GM18526 (cell line): ENCODE results near the gene CELF5.

Experiments used
- POLR2A ChIP-seq: IDR thresholded peaks from 3 replicates; pipeline ENCODE4 v1.6.1; 2011; ENCODE audit not compliant: insufficient read length; ENCODE audit errors: extremely low read depth

CELF5 gene

GRCh38 chr19:3309724-3310123, 85.3 kb downstream of the CELF5 start:
- no peak for TF ChIP-seq POLR2A

DNA sequence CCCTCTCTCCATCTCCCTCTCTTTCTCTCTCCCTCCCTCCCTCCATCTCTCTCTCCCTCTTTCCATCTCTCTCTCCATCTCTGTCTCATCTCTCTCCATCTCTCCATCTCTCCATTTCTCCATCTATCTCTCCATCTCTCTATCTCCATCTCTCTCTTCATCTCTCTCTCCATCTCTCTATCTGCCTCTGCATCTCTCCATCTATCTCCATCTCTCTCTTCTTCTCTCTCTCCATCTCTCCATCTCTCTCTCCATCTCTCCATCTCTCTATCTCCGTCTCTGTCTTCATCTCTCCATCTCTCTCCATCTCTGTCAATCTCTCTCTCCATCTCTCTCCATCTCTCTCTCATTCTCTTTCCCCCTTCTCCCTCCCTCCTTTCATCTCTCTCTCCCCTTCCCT, 85.8 kb downstream of the CELF5 start:
- no peak for TF ChIP-seq POLR2A

GRCh38 chr19:3310711-3311110, 86.2 kb downstream of the CELF5 start:
- TF ChIP-seq POLR2A, result no peak

- no peak for TF ChIP-seq POLR2A
Observed at GRCh38 chr19:3313199-3313575, 88.7 kb downstream of the CELF5 start.

DNA sequence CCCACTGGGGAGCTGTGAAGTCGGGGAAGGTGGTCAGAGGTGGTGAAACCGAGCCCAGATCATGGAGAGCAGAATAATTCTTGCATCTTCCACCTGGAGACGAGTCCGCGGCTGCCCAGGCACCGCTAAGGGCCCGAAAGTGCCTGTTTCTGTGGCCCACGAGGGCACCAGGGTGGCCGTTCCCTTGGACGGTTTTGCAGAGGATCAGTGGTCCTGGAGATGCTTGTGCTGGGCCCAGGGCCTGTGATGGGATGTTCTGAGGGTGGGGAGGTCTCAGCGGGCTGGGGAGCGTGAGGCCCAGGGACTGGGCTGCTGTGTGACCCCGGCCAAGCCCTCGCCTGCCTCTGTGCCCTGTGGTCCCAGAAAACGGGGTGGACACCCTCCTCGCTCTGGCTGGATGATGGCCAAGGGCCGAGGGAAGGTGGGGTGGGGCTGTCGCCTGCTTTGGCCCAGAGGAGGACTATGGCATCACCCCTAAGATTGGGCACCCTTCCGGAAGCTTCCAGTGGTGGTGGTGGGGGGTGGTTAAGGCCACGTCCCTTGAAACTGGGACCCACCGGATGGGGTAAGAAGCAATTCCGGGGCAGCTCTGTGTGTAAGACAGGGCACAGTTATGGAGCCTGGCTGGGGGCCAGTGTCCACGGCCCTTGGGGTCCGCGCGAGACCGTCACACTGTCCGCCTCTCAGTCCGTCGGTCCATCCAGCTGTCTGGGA, 90.7 kb downstream of the CELF5 start:
- TF ChIP-seq POLR2A, result no peak

DNA sequence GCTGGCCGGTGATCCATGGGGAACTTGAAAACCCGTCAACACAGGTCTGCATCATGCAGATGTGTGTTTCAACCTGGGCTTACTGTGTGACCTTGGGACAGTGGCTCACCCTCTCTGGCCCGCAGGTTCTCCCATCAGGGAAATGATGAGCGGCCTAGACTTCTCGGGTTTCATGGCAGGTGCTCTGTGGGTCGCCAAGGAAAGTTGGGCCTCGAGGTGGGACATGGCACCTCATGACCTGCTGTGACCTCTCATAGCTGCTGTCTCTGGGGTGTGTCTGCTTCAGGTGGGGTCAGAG, 91.2 kb downstream of the CELF5 start:
- no peak for TF ChIP-seq POLR2A

DNA sequence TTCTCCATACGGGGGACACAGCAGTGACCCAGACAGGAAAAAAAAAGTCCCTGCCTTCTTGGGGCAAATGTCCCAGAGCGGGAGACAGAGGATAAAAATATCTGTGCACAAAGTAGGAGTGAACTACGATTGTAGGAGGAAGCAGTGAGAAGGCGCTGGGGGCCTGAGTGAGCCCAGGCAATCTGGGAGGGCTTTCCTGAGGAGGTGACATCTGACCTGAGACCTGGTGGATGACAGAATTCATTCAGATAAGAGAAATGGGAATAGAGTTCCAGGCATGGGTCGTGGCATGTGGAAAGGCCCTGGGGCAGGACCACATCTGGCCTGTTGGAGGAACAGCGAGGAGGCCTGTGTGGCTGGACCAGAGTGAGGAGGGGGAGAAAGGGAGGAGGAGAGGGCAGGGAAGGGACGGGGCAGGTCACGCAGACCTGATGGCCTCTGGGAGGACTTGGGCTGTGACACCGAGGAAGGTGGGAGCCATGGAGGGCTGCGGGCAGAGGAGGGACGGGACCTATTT, 91.7 kb downstream of the CELF5 start:
- no peak for TF ChIP-seq POLR2A

- no peak for TF ChIP-seq POLR2A
Observed at GRCh38 chr19:3316659-3317207, 92.3 kb downstream of the CELF5 start.

DNA sequence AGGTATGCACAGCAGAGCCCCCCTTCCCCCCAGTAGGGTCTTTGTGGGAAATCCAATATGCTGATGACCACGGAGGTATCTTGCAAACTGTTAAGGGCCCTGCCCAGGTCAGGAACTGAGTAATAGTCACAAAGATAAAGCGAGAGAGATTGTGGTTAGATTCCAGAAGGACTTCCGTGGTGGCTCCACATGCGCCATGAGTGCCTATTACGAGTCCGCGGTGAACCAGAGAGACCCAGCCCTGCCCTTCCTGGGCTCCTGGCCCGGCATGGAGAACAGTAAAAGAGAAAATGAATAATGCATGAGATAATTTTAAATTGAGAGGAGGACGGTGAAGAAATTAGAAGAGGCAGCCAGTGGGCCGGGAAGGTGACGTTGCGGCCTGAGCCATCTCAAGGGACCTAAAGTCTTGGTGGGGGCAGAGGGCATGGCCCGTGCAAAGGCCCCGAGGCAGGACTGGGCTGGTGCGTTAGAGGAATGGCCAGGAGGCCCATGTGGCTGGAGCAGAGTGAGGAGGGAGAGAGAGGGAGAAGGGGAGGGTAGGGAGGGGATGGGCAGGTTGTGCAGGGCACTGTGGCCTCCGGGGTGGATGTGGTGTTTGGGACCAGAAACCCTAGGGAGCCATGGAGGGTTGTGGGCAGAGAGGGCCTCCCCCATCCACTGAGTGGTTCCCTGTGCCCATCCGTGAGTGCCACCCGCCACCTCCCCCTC, 95.3 kb downstream of the CELF5 start:
- TF ChIP-seq POLR2A, result no peak

DNA sequence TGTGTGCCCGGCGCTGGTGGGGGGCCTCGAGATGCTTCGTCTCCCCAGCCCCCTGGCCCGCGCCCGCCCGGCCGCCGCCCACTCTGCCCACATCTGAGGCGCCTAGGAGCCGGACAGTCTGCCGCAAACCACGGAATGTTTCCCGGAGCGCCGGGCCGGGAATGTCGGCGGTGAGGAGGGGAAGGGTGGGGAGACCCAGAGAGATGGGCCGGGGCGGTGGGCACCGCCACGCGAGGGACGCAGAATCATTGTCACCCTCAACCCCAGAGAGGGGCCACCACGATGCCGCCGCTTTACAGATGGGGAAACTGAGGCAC, 95.9 kb downstream of the CELF5 start:
- TF ChIP-seq POLR2A, result no peak

DNA sequence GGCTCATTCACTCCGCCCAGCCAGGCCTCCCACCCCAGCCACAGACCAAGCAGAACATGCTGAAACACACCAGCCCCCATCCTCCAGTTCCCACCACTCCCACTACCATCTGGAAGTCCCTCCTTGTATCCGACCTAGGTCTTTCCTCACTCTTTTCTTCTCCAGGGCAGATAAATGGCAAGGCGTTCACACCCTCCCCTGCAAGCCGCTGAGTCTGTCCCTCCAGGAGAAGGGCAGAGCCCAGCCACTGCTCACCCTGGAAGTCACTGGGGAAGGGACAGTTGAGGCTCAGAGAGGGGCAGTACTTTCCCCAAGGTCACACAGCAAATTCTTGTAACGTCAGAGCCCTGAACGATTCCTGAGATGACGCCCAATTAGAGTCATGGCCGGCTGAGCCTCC, 96.4 kb downstream of the CELF5 start:
- no peak for TF ChIP-seq POLR2A

GRCh38 chr19:3321696-3322095, 97.2 kb downstream of the CELF5 start:
- no peak for TF ChIP-seq POLR2A

DNA sequence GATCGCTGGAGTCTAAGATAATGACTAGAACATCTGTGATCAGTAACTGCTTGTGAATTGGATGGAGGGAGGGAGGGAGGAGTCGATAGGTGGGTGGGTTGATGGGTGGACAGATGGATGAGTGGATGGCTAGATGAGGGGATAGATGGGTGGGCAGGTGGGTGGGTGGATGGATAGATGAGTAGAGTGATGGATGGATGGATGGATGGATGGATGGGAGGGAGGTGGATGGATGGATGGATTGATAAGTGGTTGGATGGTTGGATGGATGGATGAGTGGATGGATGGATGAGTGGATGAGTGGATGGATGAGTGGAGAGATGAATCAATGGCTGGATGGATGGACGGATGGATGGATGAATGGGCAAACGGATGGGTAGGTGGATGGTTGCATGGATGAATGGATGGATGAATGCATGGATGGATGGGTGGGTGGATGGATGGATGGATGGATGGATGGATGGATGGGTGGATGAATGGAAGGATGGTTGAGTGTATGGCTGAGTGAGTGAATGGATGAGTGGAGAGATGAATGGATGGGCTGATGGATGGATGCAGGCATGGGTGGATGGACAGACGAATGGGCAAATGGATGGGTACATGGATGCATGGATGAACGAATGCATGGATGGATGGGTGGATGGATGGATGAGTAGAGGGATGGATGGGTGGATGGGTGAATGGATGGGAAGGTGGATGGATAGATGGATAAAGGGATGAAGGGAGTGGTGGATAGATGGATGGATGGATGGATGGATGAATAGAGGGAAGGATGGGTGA, 97.9 kb downstream of the CELF5 start:
- TF ChIP-seq POLR2A, result no peak

DNA sequence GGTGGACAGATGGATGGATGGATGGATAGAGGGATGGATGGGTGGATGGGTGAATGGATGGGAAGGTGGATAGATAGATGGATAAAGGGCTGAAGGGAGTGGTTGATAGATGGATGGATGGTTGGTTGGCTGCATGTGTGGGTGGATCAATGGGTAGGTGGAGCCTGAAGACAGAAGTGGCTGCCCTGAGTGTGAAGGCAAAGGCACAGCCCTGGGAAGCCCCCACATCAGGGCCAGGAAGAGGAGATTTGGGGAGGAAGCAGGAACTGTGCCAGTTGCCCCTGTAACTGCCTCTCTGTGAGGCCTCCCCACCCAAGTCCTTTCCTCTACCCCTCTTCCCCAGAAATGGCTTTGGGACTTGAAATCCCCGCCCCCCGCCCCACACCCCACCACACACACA, 98.6 kb downstream of the CELF5 start:
- TF ChIP-seq POLR2A, result no peak

- no peak for TF ChIP-seq POLR2A
Observed at GRCh38 chr19:3323658-3324057, 99.2 kb downstream of the CELF5 start.

DNA sequence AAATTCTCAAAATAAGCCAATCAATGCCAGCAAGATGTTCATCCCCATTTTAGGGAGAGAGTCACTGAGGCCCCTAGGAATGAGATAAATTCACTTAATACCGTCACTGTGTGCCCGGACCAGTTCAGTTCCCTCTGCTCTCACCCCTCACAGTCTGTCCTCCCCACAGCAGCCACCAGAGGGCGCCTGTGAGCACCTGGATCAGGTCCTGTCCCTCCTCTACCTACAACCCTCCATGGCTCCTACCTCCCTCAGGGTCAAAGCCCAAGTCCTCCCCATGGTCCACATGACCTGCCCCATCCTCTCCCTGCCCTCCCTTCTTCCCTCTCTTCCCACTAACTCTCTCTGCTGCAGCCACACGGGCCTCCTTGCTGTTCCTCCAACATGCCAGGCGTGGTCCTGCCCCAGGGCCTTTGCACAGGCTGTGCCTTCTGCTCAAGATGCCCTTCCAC, 100.0 kb downstream of the CELF5 start:
- TF ChIP-seq POLR2A, result no peak
